Natural killer cell (primary cell): ENCODE data around the gene YAP1. TPM values are rescaled to one million over a fixed set of nuclear protein-coding genes. Genes with fewer than 3 reads are reported as not detected.
A peak's percentile ranks its signal among the peaks of the same experiment; 100 is the strongest.

ENCODE experiments used
- ATAC-seq, 3 donors: fragments of 150-1000 bp in 2 of 3; fragments of 200-7000 bp in 1 of 3; cut with Tn5 transposase; 1 replicate in 1 of 3; 2 replicates in 2 of 3; pipeline ENCODE4 v1.10.0; 2021; ENCODE audit warnings: mild to moderate bottlenecking in 2 of 3, moderate library complexity in 2 of 3
- DNase-seq, 2 donors: peaks; one replicate each; pipeline versions ENCODE4 v3.0.0 to v3.0.0-alpha.2; 2013 to 2021; ENCODE audit warnings: mixed read lengths in 1 of 2
- H3K27ac ChIP-seq: one replicate; pipeline ENCODE4 v1.5.1; 2013; ENCODE audit warnings: mild to moderate bottlenecking, low read length
- H3K27me3 ChIP-seq: one replicate; pipeline ENCODE4 v1.6.1; 2013; ENCODE audit warnings: low read length; ENCODE audit not compliant: control insufficient read depth, insufficient read depth
- H3K36me3 ChIP-seq: one replicate; pipeline ENCODE4 v1.6.1; 2013; ENCODE audit warnings: low read length; ENCODE audit not compliant: control insufficient read depth, insufficient read depth
- H3K4me1 ChIP-seq: one replicate; pipeline ENCODE4 v1.6.1; 2013; ENCODE audit warnings: low read length; ENCODE audit not compliant: control insufficient read depth, insufficient read depth
- H3K4me3 ChIP-seq: one replicate; pipeline ENCODE4 v1.5.1; 2013; ENCODE audit warnings: low read length
- H3K9me3 ChIP-seq: one replicate; pipeline ENCODE4 v1.6.1; 2013; ENCODE audit warnings: low read length; ENCODE audit not compliant: control insufficient read depth, insufficient read depth
- H3K27ac Mint-ChIP-seq, 2 donors: one replicate each; pipeline ENCODE4 v1.8.0; 2022; ENCODE audit warnings: mild to moderate bottlenecking in 2 of 2, mixed read lengths in 2 of 2, moderate library complexity in 1 of 2
- H3K27me3 Mint-ChIP-seq, 2 donors: one replicate each; pipeline ENCODE4 v1.8.0; 2022; ENCODE audit warnings: low read depth in 2 of 2, mixed read lengths in 2 of 2
- H3K36me3 Mint-ChIP-seq: one replicate; pipeline ENCODE4 v1.8.0; 2022; ENCODE audit warnings: mixed read lengths
- H3K4me1 Mint-ChIP-seq, 2 donors: one replicate each; pipeline ENCODE4 v1.8.0; 2022; ENCODE audit warnings: mixed read lengths in 2 of 2
- H3K4me3 Mint-ChIP-seq: one replicate; pipeline ENCODE4 v1.8.0; 2022; ENCODE audit warnings: mild to moderate bottlenecking, moderate library complexity, mixed read lengths
- H3K9me3 Mint-ChIP-seq, 2 donors: one replicate each; pipeline ENCODE4 v1.8.0; 2022; ENCODE audit warnings: mixed read lengths in 2 of 2
- WGBS: methylation state at CpG from one replicate; pipeline ENCODE4 v1.1.7; 2013; ENCODE audit warnings: missing lambda C conversion rate; ENCODE audit not compliant: insufficient coverage; 5-methylcytosine and 5-hydroxymethylcytosine counted together
- intact Hi-C: fragments of 100-400 bp; cut with micrococcal nuclease; formaldehyde crosslinking; loops from one replicate; pipeline ENCODE4 v1.14.2; 2022
- total RNA-seq, 4 donors: library from RNA; stranded (reverse); fragments of 120-200 nt in 1 of 4; gene quantifications; one replicate each; pipeline versions ENCODE4 v1.2.3 to v1.2.4, GENCODE V29; 2013 to 2022
- TF ChIP-seq, protein P1 (sequence below): fragments of 200-600 bp; IDR thresholded peaks from one replicate; pipeline ENCODE4 v1.8.0; 2022; ENCODE audit warnings: antibody characterized with exemption

YAP1 gene
- not detected for total RNA-seq
- total RNA-seq (2013), result 0.11 TPM

DNA sequence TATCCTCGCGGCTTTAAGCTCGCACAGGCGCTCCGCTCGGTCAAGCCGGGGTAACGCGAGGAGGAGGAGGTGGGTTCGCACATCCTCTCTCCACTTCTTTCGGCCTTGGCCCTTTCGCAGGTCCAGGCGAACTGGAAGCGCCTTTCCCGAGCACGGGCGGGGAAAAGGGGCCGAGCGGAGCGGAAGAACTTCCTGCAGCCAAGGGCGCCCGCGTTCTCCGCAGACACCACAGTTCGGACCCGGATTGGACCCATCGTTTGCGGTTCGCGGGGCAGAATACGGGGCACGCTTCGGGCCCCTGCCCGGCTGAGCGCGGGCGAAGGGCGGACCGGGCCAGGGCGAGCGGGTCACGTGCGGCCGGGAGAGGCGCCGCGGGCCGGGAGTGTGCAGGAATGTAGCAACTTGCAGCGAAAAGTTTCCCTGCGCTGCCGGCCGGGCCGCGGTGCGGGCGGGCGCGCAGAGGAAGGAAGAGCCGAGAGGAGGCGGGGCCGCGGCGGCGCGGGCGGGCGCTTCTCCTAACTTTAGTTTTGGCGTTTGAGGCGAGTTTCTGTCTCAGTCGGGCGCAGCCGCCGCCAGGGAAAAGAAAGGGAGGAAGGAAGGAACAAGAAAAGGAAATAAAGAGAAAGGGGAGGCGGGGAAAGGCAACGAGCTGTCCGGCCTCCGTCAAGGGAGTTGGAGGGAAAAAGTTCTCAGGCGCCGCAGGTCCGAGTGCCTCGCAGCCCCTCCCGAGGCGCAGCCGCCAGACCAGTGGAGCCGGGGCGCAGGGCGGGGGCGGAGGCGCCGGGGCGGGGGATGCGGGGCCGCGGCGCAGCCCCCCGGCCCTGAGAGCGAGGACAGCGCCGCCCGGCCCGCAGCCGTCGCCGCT is at the start of gene YAP1:
YAP1 (plus strand) TSS at position 552 of the 865 bp plus-strand sequence. CDS start 402 bp downstream, outside the sequence.
- H3K4me3 Mint-ChIP-seq, result peak within 1 kb of the TSS; percentile 99

GRCh38 chr11:102061276-102061675 is 49.0 kb upstream of the YAP1 start:
- Histone ChIP-seq H3K4me1 (no peaks in the 10 kb centered on the region), H3K4me3 (no peak overlapping the region), H3K9me3 (no peaks in the 10 kb centered on the region), H3K36me3 (no peaks in the 10 kb centered on the region), H3K27ac (no peak overlapping the region), H3K27me3 (peaks cover 3% of the 10 kb centered on the region)
- no peak overlapping the region for H3K4me3 Mint-ChIP-seq
- TF ChIP-seq, protein P1, sequence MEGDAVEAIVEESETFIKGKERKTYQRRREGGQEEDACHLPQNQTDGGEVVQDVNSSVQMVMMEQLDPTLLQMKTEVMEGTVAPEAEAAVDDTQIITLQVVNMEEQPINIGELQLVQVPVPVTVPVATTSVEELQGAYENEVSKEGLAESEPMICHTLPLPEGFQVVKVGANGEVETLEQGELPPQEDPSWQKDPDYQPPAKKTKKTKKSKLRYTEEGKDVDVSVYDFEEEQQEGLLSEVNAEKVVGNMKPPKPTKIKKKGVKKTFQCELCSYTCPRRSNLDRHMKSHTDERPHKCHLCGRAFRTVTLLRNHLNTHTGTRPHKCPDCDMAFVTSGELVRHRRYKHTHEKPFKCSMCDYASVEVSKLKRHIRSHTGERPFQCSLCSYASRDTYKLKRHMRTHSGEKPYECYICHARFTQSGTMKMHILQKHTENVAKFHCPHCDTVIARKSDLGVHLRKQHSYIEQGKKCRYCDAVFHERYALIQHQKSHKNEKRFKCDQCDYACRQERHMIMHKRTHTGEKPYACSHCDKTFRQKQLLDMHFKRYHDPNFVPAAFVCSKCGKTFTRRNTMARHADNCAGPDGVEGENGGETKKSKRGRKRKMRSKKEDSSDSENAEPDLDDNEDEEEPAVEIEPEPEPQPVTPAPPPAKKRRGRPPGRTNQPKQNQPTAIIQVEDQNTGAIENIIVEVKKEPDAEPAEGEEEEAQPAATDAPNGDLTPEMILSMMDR, result no peak
- ATAC-seq (no peak), DNase-seq (no peak)
- peaks cover 0 to 6% of the 10 kb centered on the region in 2 donors for H3K27me3 Mint-ChIP-seq
- no peak overlapping the region for H3K27ac Mint-ChIP-seq
- intact Hi-C loops, result no loop called here
- H3K36me3 Mint-ChIP-seq, result no peaks in the 10 kb centered on the region
- no CpG with 5 or more reads among the region's 2 CpGs for WGBS
- no peaks in the 10 kb centered on the region for H3K4me1 Mint-ChIP-seq
- H3K9me3 Mint-ChIP-seq, result peaks cover 0 to 5% of the 10 kb centered on the region in 2 donors

More for the DNA sequence above, at the start of gene YAP1:
- Mint-ChIP-seq H3K9me3 (no peaks in the 10 kb centered on the region), H3K4me1 (peaks cover 11 to 15% of the 10 kb centered on the region in 2 donors), H3K36me3 (no peaks in the 10 kb centered on the region), H3K27me3 (peaks cover 14 to 21% of the 10 kb centered on the region in 2 donors), H3K27ac (peak within 1 kb of the TSS in 1 of 2 donors; percentile 66)
- peaks cover 14% of the 10 kb centered on the region for H3K4me1 ChIP-seq
- H3K27ac ChIP-seq, result no peak within 1 kb of the TSS
- DNase-seq, result peak; percentile 46 to 74
- peak within 1 kb of the TSS; percentile 49 for H3K4me3 ChIP-seq
- intact Hi-C loops, result no loop called here
- peak; percentile 74 to 86 (median 81) for ATAC-seq
- H3K9me3 ChIP-seq, result no peaks in the 10 kb centered on the region
- H3K27me3 ChIP-seq, result peaks cover 25% of the 10 kb centered on the region
- H3K36me3 ChIP-seq, result no peaks in the 10 kb centered on the region
- TF ChIP-seq, protein P1, result no peak
- under 1% methylated on average over 104 of the region's 104 CpGs for WGBS

DNA sequence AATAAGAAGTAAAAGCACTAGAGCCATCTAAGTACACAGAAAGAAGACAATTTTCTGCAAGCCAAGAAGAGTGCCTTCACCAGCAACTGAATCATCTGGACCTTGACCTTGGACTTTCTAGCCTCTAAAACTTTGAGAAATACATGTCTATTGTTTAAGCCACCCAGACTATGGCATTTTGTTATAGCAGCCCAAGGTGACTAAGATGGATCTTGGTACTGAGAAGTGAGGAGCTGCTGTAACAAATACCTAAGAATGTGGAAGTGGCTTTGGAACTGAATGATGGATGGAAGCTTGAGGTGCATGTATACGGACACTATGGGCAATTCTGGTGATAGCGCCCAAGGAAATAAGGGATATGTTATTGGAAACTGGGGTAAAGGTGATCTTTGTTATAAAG is 48.1 kb upstream of the YAP1 start:
- TF ChIP-seq, protein P1, result no peak
- no peak overlapping the region for H3K4me3 Mint-ChIP-seq
- Histone ChIP-seq H3K4me1 (no peaks in the 10 kb centered on the region), H3K27ac (no peak overlapping the region), H3K9me3 (no peaks in the 10 kb centered on the region), H3K4me3 (no peak overlapping the region), H3K36me3 (no peaks in the 10 kb centered on the region), H3K27me3 (peaks cover 3% of the 10 kb centered on the region)
- peaks cover 0 to 5% of the 10 kb centered on the region in 2 donors for H3K9me3 Mint-ChIP-seq
- ATAC-seq (no peak), DNase-seq (no peak)
- H3K4me1 Mint-ChIP-seq, result no peaks in the 10 kb centered on the region
- H3K27ac Mint-ChIP-seq, result no peak overlapping the region
- no peaks in the 10 kb centered on the region for H3K36me3 Mint-ChIP-seq
- H3K27me3 Mint-ChIP-seq, result peaks cover 0 to 6% of the 10 kb centered on the region in 2 donors
- intact Hi-C loops, result no loop called here
- WGBS, result 93% methylated on average over 2 of the region's 2 CpGs
